ENCODE data around the gene AK3.
"Not testable (repeated sequence)": the region's sequence is repeated elsewhere in the genome, so short reads cannot be mapped to it uniquely, and the experiment has no call there.

The AK3 gene

GRCh38 chr9:4740638-4741364 is at the start of gene AK3:
Gene AK3, minus strand, starts transcription at chr9:4741202. Its CDS starts 115 bp downstream, at chr9:4741087.
- DNase-seq, result peak; percentile 88

GRCh38 chr9:4788703-4789102 is 47.7 kb upstream of the AK3 start:
- DNase-seq, result no peak

GRCh38 chr9:4787876-4788275 is 46.9 kb upstream of the AK3 start:
- no peak for DNase-seq

DNA sequence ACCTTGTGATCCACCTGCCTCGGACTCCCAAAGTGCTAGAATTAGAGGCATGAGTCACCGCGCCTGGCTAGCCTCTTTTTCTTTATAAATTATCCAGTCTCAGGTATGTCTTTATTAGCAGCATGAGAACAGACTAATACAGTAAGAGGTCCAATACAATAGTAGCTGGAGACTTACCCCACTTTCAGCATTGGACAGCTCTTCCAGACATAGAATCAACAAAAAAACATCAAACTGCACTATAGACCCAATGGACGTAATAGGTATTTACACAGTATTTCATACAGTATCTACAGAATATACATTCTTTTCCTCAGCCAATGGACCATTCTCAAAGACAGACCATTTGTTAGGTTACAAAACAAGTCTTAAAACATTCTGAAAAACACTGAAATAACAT is 45.6 kb upstream of the AK3 start:
- DNase-seq, result no peak

GRCh38 chr9:4784403-4784802 is 43.4 kb upstream of the AK3 start:
- no peak for DNase-seq

DNA sequence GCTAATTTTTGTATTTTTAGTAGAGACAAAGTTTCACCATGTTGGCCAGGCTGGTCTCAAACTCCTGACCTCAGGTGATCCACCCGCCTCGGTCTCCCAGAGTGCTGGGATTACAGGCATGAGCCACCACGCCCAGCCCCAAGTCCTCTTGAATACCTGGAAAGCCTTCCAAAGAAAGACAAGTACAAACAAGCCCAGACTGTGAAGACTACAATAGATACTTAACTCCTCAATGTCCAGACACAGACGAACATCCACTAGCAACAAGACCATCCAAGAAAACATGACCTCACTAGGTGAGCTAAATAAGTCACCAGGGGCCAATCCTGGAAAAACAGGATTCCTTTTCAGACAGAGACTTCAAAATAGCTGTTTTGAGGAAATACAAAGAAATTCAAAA is 42.2 kb upstream of the AK3 start:
- not testable (repeated sequence) for DNase-seq

GRCh38 chr9:4781408-4781807 is 40.4 kb upstream of the AK3 start:
- no peak for DNase-seq

- DNase-seq, result no peak
Measured at GRCh38 chr9:4780651-4781050, 39.6 kb upstream of the AK3 start.

GRCh38 chr9:4774958-4775357 is 34.0 kb upstream of the AK3 start:
- DNase-seq, result not testable (repeated sequence)

DNA sequence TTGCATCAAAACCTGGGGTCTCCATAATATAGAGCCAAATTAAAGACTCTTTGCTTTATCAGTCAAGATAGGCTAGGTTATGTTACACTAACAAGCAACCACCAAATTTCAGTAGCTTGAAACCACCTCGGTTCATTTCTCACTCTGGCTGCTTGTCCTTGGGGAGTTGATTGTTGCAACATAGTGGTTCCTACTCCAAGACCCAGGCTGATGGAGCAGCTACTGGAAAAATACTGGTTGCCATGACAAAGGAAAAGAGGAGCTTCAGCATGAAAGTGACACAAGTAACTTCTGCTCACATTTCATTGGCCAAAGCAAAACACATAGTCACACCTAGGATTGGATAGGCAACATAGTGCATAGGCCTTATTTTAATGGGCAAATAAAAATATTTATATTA is 33.2 kb upstream of the AK3 start:
- DNase-seq, result no peak

GRCh38 chr9:4771788-4772187 is 30.8 kb upstream of the AK3 start:
- DNase-seq, result no peak

- peak; percentile 36 for DNase-seq
Measured at GRCh38 chr9:4769321-4770080, 28.5 kb upstream of the AK3 start.

GRCh38 chr9:4768681-4769080 is 27.7 kb upstream of the AK3 start:
- DNase-seq, result no peak

GRCh38 chr9:4764033-4764432 is 23.0 kb upstream of the AK3 start:
- no peak for DNase-seq

DNA sequence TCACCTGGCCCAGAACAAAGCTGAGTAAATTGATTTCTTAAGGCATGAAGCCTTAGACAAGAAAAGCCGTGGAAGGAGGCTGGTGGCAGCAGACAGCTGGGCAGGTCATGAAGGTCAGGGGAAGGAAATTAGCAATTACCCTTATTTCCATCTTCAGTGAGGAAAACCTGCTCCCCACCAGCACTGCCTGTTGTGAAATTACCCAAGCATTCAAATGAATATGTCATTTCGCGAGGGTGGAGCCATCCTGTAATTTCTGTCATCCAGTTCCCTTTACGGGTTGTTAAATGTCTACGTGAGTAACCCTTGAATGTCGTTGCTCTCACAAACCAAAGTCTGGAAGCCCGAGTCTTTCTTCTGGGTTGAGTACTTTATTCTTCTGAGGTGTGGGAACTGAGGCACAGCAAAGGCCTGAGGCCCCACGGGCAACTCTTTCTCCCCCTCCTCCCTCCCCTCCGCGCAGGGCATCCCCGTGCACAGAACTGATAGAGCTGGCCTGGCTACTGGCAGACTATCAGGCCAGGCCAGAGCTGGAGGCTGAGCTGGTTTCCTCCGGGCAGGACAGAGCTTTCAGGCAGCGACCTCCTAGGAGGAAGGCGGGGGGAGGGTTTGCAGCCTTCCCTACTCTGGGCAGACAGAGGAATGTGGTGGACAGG is 22.0 kb upstream of the AK3 start:
- peak; percentile 15 for DNase-seq

GRCh38 chr9:4762108-4762885 is 21.3 kb upstream of the AK3 start:
- peak; percentile 87 for DNase-seq

- DNase-seq, result no peak
Measured at GRCh38 chr9:4760122-4760521, 19.1 kb upstream of the AK3 start.

GRCh38 chr9:4756420-4756819 is 15.4 kb upstream of the AK3 start:
- no peak for DNase-seq

- DNase-seq, result no peak
Measured at GRCh38 chr9:4755026-4755609, 14.1 kb upstream of the AK3 start.

DNA sequence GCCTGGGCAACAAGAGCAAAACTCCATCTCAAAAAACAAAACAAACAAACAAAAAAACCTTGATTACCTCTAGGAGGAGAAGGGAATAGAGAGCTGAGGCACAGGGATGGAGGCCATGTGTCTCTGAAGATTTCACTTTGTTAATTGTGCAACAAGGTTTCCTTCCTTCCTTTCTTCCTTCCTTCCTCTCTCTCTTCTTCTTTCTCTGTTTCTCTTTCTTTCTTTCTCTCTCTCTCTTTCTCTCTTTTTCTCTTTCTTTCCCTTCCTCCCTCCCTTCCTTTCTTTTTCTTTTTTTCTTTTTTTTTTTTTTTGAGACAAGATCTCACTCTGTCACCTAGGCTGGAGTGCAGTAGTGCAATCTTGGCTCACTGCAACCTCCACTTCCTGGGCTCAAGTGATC is 13.5 kb upstream of the AK3 start:
- DNase-seq, result not testable (repeated sequence)

GRCh38 chr9:4750023-4750673 is 9.1 kb upstream of the AK3 start:
- peak; percentile 50 for DNase-seq

DNA sequence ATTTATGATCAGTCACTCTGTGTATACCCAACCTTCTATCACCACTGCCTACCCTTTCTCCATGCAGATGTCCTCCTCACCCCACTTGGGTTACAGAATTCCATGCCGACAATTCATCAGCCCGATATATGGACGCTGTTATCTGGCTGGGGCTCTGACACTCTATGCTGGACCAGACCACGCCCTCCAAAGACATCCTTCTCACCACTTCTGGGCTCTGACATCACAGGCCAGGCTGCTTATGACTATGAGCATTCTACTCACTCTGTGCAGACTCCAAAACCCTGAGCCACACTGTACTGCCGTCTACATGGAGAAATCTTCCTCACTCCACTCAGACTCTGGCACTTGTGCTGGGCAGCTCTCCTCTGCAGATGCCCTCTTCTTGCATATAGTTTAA is 7.6 kb upstream of the AK3 start:
- DNase-seq, result no peak

Data from activated CD4-positive, alpha-beta T cell treated with anti-CD3 and anti-CD28 coated beads, Interleukin-2, Interleukin-6, amounts not matched to agents 100 ng/mL and 50 ng/mL, durations not matched to agents 16 hours and 8 hours (primary cell).